ENCODE results near the gene RPLP1.

RPLP1 gene

DNA sequence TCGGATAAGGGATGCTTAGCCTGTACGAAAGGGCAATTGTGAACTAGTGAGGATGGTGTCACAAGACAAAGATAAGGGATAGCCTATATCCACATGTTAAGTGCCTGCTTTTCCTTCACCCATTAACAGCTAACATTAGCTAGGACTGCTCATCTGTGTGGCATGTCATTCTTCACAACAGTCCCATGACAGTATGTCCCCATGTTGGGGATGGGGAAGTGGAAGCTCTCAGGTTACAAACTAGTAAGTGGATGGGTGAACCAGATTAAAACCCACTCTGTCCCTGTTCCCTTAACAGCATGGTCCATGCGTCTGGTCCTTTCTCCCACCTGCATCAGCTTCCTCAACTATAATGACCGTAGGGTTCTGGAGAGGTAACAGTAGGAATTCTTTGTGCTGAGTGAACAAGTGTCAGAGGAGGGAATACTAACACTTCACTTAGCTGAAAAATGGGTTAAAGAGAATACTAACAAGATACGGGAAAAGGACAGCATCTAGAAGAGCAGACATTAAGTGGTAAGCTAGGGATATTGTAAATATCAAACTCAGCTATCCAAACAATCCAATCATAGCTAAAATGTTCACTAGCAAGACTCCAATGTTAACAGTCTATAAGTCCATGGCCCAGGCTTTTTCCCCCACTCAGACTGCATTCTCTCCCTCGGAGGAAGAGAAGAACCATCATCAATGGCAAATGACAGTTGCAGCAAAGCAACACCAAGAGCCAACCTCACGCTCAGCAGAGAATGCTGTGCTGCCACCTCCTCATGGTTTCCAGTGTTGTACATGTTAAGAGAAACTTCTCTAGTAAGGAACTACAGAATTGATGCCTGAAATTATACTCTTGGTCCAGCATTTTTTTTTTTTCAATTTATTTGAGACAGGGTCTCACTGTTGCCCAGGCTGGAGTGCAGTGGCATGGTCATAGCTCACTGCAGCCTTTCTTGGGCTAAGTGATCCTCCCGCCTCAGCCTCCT lies 5.0 kb downstream of the RPLP1 start (continued):
- TF ChIP-seq ZNF280C (tag by site-specific recombination; IDR thresholded peaks at IDR 0.05) = no peak
- TF ChIP-seq MEIS1 (CRISPR knock-in tag; IDR thresholded peaks at IDR 0.05; ENCODE audit: borderline replicate concordance) = no peak
- TF ChIP-seq, protein P1, sequence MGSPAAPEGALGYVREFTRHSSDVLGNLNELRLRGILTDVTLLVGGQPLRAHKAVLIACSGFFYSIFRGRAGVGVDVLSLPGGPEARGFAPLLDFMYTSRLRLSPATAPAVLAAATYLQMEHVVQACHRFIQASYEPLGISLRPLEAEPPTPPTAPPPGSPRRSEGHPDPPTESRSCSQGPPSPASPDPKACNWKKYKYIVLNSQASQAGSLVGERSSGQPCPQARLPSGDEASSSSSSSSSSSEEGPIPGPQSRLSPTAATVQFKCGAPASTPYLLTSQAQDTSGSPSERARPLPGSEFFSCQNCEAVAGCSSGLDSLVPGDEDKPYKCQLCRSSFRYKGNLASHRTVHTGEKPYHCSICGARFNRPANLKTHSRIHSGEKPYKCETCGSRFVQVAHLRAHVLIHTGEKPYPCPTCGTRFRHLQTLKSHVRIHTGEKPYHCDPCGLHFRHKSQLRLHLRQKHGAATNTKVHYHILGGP (tag by site-specific recombination; IDR thresholded peaks at IDR 0.05) = no peak
- TF ChIP-seq ZNF473 (tag by site-specific recombination; IDR thresholded peaks at IDR 0.05) = no peak
- TF ChIP-seq ZBTB20 (tag by site-specific recombination; IDR thresholded peaks at IDR 0.05) = no peak
- no peak for TF ChIP-seq ZNF239 (tag by site-specific recombination; IDR thresholded peaks at IDR 0.05)
- TF ChIP-seq ZNF621 (tag by site-specific recombination; IDR thresholded peaks at IDR 0.05) = no peak
- TF ChIP-seq, protein P2, sequence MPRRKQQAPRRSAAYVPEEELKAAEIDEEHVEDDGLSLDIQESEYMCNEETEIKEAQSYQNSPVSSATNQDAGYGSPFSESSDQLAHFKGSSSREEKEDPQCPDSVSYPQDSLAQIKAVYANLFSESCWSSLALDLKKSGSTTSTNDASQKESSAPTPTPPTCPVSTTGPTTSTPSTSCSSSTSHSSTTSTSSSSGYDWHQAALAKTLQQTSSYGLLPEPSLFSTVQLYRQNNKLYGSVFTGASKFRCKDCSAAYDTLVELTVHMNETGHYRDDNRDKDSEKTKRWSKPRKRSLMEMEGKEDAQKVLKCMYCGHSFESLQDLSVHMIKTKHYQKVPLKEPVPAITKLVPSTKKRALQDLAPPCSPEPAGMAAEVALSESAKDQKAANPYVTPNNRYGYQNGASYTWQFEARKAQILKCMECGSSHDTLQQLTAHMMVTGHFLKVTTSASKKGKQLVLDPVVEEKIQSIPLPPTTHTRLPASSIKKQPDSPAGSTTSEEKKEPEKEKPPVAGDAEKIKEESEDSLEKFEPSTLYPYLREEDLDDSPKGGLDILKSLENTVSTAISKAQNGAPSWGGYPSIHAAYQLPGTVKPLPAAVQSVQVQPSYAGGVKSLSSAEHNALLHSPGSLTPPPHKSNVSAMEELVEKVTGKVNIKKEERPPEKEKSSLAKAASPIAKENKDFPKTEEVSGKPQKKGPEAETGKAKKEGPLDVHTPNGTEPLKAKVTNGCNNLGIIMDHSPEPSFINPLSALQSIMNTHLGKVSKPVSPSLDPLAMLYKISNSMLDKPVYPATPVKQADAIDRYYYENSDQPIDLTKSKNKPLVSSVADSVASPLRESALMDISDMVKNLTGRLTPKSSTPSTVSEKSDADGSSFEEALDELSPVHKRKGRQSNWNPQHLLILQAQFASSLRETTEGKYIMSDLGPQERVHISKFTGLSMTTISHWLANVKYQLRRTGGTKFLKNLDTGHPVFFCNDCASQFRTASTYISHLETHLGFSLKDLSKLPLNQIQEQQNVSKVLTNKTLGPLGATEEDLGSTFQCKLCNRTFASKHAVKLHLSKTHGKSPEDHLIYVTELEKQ (tag by site-specific recombination; IDR thresholded peaks at IDR 0.05; ENCODE audit: borderline replicate concordance) = no peak
- TF ChIP-seq OSR2 (tag by site-specific recombination; IDR thresholded peaks at IDR 0.05) = no peak
- no peak for TF ChIP-seq ZNF830 (tag by site-specific recombination; IDR thresholded peaks at IDR 0.05; ENCODE audit: low read depth)
- TF ChIP-seq, protein P3, sequence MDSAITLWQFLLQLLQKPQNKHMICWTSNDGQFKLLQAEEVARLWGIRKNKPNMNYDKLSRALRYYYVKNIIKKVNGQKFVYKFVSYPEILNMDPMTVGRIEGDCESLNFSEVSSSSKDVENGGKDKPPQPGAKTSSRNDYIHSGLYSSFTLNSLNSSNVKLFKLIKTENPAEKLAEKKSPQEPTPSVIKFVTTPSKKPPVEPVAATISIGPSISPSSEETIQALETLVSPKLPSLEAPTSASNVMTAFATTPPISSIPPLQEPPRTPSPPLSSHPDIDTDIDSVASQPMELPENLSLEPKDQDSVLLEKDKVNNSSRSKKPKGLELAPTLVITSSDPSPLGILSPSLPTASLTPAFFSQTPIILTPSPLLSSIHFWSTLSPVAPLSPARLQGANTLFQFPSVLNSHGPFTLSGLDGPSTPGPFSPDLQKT (IDR thresholded peaks at IDR 0.05; ENCODE audit: borderline replicate concordance, low read depth, low read length) = no peak
- TF ChIP-seq PRDM4 (tag by site-specific recombination; IDR thresholded peaks at IDR 0.05) = no peak
- TF ChIP-seq ZIC2 (tag by site-specific recombination; IDR thresholded peaks at IDR 0.05) = no peak
- no peak for TF ChIP-seq ZNF510 (tag by site-specific recombination; IDR thresholded peaks at IDR 0.05; ENCODE audit: insufficient replicate concordance)
- TF ChIP-seq ZNF530 (tag by site-specific recombination; IDR thresholded peaks at IDR 0.05; ENCODE audit: low read depth) = no peak
- no peak for TF ChIP-seq ZNF596 (tag by site-specific recombination; IDR thresholded peaks at IDR 0.05)
- peak; percentile 81 for TF ChIP-seq FEZF1 (tag by site-specific recombination; IDR thresholded peaks at IDR 0.05)
- no peak for TF ChIP-seq SETDB1 (IDR thresholded peaks at IDR 0.05; ENCODE audit: insufficient read length, low read length)
- TF ChIP-seq KLF8 (tag by site-specific recombination; IDR thresholded peaks at IDR 0.05) = 0 out of 2 replicates have a peak, but pooled peaks have one; percentile 31
- no peak; the same call in 1 of the 2 replicates for TF ChIP-seq ZNF366 (tag by site-specific recombination; conservative IDR thresholded peaks at IDR 0.05)

Measured in HEK293 (cell line).